ENCODE data around the gene SURF4.
"Not testable (repeated sequence)": the region's sequence is repeated elsewhere in the genome, so short reads cannot be mapped to it uniquely, and the experiment has no call there.

The SURF4 gene

GRCh38 chr9:133317551-133317950, 58.3 kb downstream of the SURF4 start:
- H3K4me3 ChIP-seq (ENCODE audit: low read length); H3K9ac ChIP-seq (ENCODE audit: low read depth, low read length); H3K9me3 ChIP-seq (ENCODE audit: insufficient read depth, low read depth, low read length); H3K4me1 ChIP-seq (ENCODE audit: insufficient read depth, low read length); H3K27ac ChIP-seq (ENCODE audit: low read depth, low read length); H3K36me3 ChIP-seq (ENCODE audit: insufficient read depth, low read length); H3K27me3 ChIP-seq (ENCODE audit: insufficient read depth, low read length): not testable (repeated sequence)
- 92% methylated on average over 11 of the region's 13 CpGs for WGBS

GRCh38 chr9:133315997-133316396, 59.9 kb downstream of the SURF4 start:
- H3K9ac ChIP-seq (ENCODE audit: low read depth, low read length), result no peak overlapping the region
- WGBS, result 85% methylated on average over 2 of the region's 2 CpGs
- H3K27me3 ChIP-seq (ENCODE audit: insufficient read depth, low read length), result no peaks in the 10 kb centered on the region
- no peaks in the 10 kb centered on the region for H3K4me1 ChIP-seq (ENCODE audit: insufficient read depth, low read length)
- H3K4me3 ChIP-seq (ENCODE audit: low read length), result no peak overlapping the region
- no peaks in the 10 kb centered on the region for H3K36me3 ChIP-seq (ENCODE audit: insufficient read depth, low read length)
- no peaks in the 10 kb centered on the region for H3K9me3 ChIP-seq (ENCODE audit: insufficient read depth, low read depth, low read length)
- H3K27ac ChIP-seq (ENCODE audit: low read depth, low read length), result no peak overlapping the region

All from HUES64 (cell line).